HEK293 (cell line): ENCODE measurements around the gene BLOC1S3.

Experiments used
- FEZF1 ChIP-seq: fragments of 450-650 bp; formaldehyde crosslinking; IDR thresholded peaks from 2 replicates; pipeline ENCODE4 v1.5.1; 2016; ENCODE audit warnings: missing biosample characterization, missing genetic modification characterization
- GLI4 ChIP-seq: fragments of 450-650 bp; formaldehyde crosslinking; IDR thresholded peaks from 2 replicates; pipeline ENCODE4 v1.5.1; 2016; ENCODE audit warnings: missing biosample characterization, missing genetic modification characterization
- GLIS2 ChIP-seq: fragments of 450-650 bp; formaldehyde crosslinking; IDR thresholded peaks from 2 replicates; pipeline ENCODE4 v1.5.1; 2016; ENCODE audit warnings: missing biosample characterization, missing genetic modification characterization
- HIC1 ChIP-seq: fragments of 450-650 bp; formaldehyde crosslinking; IDR thresholded peaks from 2 replicates; pipeline ENCODE4 v1.5.1; 2016; ENCODE audit warnings: missing biosample characterization, missing genetic modification characterization
- IKZF3 ChIP-seq: fragments of 450-650 bp; IDR thresholded peaks from 2 replicates; pipeline ENCODE4 v1.5.0; 2018; ENCODE audit warnings: missing biosample characterization, mild to moderate bottlenecking, missing genetic modification characterization, moderate library complexity
- MZF1 ChIP-seq: fragments of 450-650 bp; formaldehyde crosslinking; IDR thresholded peaks from 2 replicates; pipeline ENCODE4 v1.5.1; 2017; ENCODE audit warnings: missing biosample characterization, missing genetic modification characterization, borderline replicate concordance
- OVOL3 ChIP-seq: fragments of 450-650 bp; formaldehyde crosslinking; IDR thresholded peaks from 2 replicates; pipeline ENCODE4 v1.5.1; 2016; ENCODE audit warnings: missing biosample characterization, missing genetic modification characterization
- SALL2 ChIP-seq: fragments of 450-650 bp; formaldehyde crosslinking; IDR thresholded peaks from 2 replicates; pipeline ENCODE4 v1.5.0; 2017; ENCODE audit warnings: missing biosample characterization, mild to moderate bottlenecking, missing genetic modification characterization, borderline replicate concordance
- TSHZ1 ChIP-seq: fragments of 450-650 bp; formaldehyde crosslinking; IDR thresholded peaks from 2 replicates; pipeline ENCODE4 v1.5.1; 2016; ENCODE audit warnings: missing biosample characterization, missing genetic modification characterization, borderline replicate concordance
- WT1 ChIP-seq: fragments of 450-650 bp; formaldehyde crosslinking; IDR thresholded peaks from 2 replicates; pipeline ENCODE4 v1.5.1; 2016; ENCODE audit warnings: missing biosample characterization, missing genetic modification characterization
- YY2 ChIP-seq: fragments of 450-650 bp; formaldehyde crosslinking; IDR thresholded peaks from 2 replicates; pipeline ENCODE4 v1.5.1; 2016; ENCODE audit warnings: missing biosample characterization, missing genetic modification characterization
- ZBTB48 ChIP-seq: fragments of 450-650 bp; formaldehyde crosslinking; IDR thresholded peaks from 2 replicates; pipeline ENCODE4 v1.5.1; 2016; ENCODE audit warnings: missing biosample characterization, missing genetic modification characterization
- ZBTB7A ChIP-seq: fragments of 450-650 bp; formaldehyde crosslinking; IDR thresholded peaks from 2 replicates; pipeline ENCODE4 v1.5.1; 2016; ENCODE audit warnings: low read depth, missing biosample characterization, missing genetic modification characterization
- ZNF157 ChIP-seq: fragments of 450-650 bp; formaldehyde crosslinking; IDR thresholded peaks from 2 replicates; pipeline ENCODE4 v1.5.1; 2016; ENCODE audit warnings: missing biosample characterization, missing genetic modification characterization
- ZNF16 ChIP-seq: fragments of 450-650 bp; formaldehyde crosslinking; IDR thresholded peaks from 2 replicates; pipeline ENCODE4 v1.5.1; 2016; ENCODE audit warnings: low read depth, missing biosample characterization, missing genetic modification characterization
- ZNF223 ChIP-seq: fragments of 450-650 bp; formaldehyde crosslinking; IDR thresholded peaks from 2 replicates; pipeline ENCODE4 v1.5.1; 2016; ENCODE audit warnings: missing biosample characterization, missing genetic modification characterization
- ZNF274 ChIP-seq, 2 experiments: fragments of 200-500 bp in 1 of 2; fragments of 450-650 bp in 1 of 2; sonication (Bioruptor generic) in 1 of 2; formaldehyde crosslinking in 1 of 2; IDR thresholded peaks; 2 replicates each; pipeline versions ENCODE4 v1.5.1 to v1.6.1; 2014 to 2016; ENCODE audit warnings: borderline replicate concordance in 1 of 2, inconsistent platforms in 1 of 2, low read length in 1 of 2, missing biosample characterization in 1 of 2, missing genetic modification characterization in 1 of 2
- ZNF280C ChIP-seq: fragments of 450-650 bp; formaldehyde crosslinking; IDR thresholded peaks from 2 replicates; pipeline ENCODE4 v1.5.1; 2016; ENCODE audit warnings: missing biosample characterization, missing genetic modification characterization
- ZNF292 ChIP-seq: fragments of 450-650 bp; formaldehyde crosslinking; IDR thresholded peaks from 2 replicates; pipeline ENCODE4 v1.5.1; 2016; ENCODE audit warnings: low read depth, missing biosample characterization, missing genetic modification characterization, borderline replicate concordance
- ZNF324 ChIP-seq: fragments of 450-650 bp; formaldehyde crosslinking; IDR thresholded peaks from 2 replicates; pipeline ENCODE4 v1.5.1; 2016; ENCODE audit warnings: missing biosample characterization, missing genetic modification characterization
- ZNF362 ChIP-seq: fragments of 450-650 bp; formaldehyde crosslinking; IDR thresholded peaks from 2 replicates; pipeline ENCODE4 v1.5.1; 2016; ENCODE audit warnings: missing biosample characterization, missing genetic modification characterization
- ZNF423 ChIP-seq: fragments of 450-650 bp; formaldehyde crosslinking; IDR thresholded peaks from 2 replicates; pipeline ENCODE4 v1.5.1; 2016; ENCODE audit warnings: missing biosample characterization, missing genetic modification characterization
- ZNF548 ChIP-seq: fragments of 450-650 bp; formaldehyde crosslinking; IDR thresholded peaks from 2 replicates; pipeline ENCODE4 v1.5.1; 2016; ENCODE audit warnings: missing biosample characterization, missing genetic modification characterization
- ZNF560 ChIP-seq: fragments of 450-650 bp; formaldehyde crosslinking; IDR thresholded peaks from 2 replicates; pipeline ENCODE4 v1.5.1; 2017; ENCODE audit warnings: missing biosample characterization, missing genetic modification characterization, borderline replicate concordance
- ZNF626 ChIP-seq: fragments of 450-650 bp; sonication (Bioruptor Pico); formaldehyde crosslinking; IDR thresholded peaks from 2 replicates; pipeline ENCODE4 v1.5.1; 2018; ENCODE audit warnings: missing biosample characterization, missing genetic modification characterization, inconsistent platforms
- ZNF660 ChIP-seq: fragments of 450-650 bp; IDR thresholded peaks from 2 replicates; pipeline ENCODE4 v1.5.1; 2018; ENCODE audit warnings: missing biosample characterization, mild to moderate bottlenecking, missing genetic modification characterization
- ZNF677 ChIP-seq: fragments of 450-650 bp; IDR thresholded peaks from 2 replicates; pipeline ENCODE4 v1.5.0; 2018; ENCODE audit warnings: missing biosample characterization, mild to moderate bottlenecking, missing genetic modification characterization, moderate library complexity
- ZNF707 ChIP-seq: fragments of 450-650 bp; formaldehyde crosslinking; IDR thresholded peaks from 2 replicates; pipeline ENCODE4 v1.5.1; 2016; ENCODE audit warnings: missing biosample characterization, missing genetic modification characterization
- ZNF768 ChIP-seq: fragments of 450-650 bp; formaldehyde crosslinking; IDR thresholded peaks from 2 replicates; pipeline ENCODE4 v1.5.1; 2018; ENCODE audit warnings: missing biosample characterization, mild to moderate bottlenecking, missing genetic modification characterization
- ZNF785 ChIP-seq: fragments of 450-650 bp; formaldehyde crosslinking; IDR thresholded peaks from 2 replicates; pipeline ENCODE4 v1.5.1; 2016; ENCODE audit warnings: missing biosample characterization, missing genetic modification characterization
- ZNF791 ChIP-seq: fragments of 450-650 bp; formaldehyde crosslinking; IDR thresholded peaks from 2 replicates; pipeline ENCODE4 v1.5.1; 2016; ENCODE audit warnings: missing biosample characterization, missing genetic modification characterization
- ZNF837 ChIP-seq: fragments of 450-650 bp; formaldehyde crosslinking; IDR thresholded peaks from 2 replicates; pipeline ENCODE4 v1.5.1; 2016; ENCODE audit warnings: missing biosample characterization, missing genetic modification characterization
- ZSCAN30 ChIP-seq: fragments of 450-650 bp; IDR thresholded peaks from 2 replicates; pipeline ENCODE4 v1.5.1; 2018; ENCODE audit warnings: missing biosample characterization, mild to moderate bottlenecking, missing genetic modification characterization, moderate library complexity

Gene BLOC1S3

GRCh38 chr19:45130888-45131615 is 47.5 kb upstream of the BLOC1S3 start (continued):
- TF ChIP-seq ZNF660 (tag by site-specific recombination) = no peak
- TF ChIP-seq ZNF560 (tag by site-specific recombination) = no peak
- no peak for TF ChIP-seq ZBTB48
- TF ChIP-seq IKZF3 (tag by site-specific recombination) = no peak
- TF ChIP-seq ZNF274 (IDR thresholded peaks at IDR 0.05; ENCODE audit: low read length) = no peak
- TF ChIP-seq ZNF274 (tag by site-specific recombination; IDR thresholded peaks at IDR 0.05; ENCODE audit: borderline replicate concordance) = no peak
- TF ChIP-seq ZNF626 (tag by site-specific recombination) = no peak
- TF ChIP-seq ZNF791 (tag by site-specific recombination) = no peak
- TF ChIP-seq ZNF16 (tag by site-specific recombination) = no peak
- no peak for TF ChIP-seq GLIS2 (tag by site-specific recombination)
- TF ChIP-seq ZBTB7A (tag by site-specific recombination) = no peak
- TF ChIP-seq ZNF280C (tag by site-specific recombination) = no peak
- TF ChIP-seq ZNF362 (tag by site-specific recombination) = no peak
- no peak for TF ChIP-seq SALL2
- TF ChIP-seq TSHZ1 (tag by site-specific recombination) = no peak
- no peak for TF ChIP-seq OVOL3 (tag by site-specific recombination)
- no peak for TF ChIP-seq ZNF785
- peak; percentile 66 for TF ChIP-seq WT1 (tag by site-specific recombination)
- TF ChIP-seq ZNF157 (tag by site-specific recombination) = no peak
- TF ChIP-seq FEZF1 (tag by site-specific recombination) = no peak
- TF ChIP-seq ZNF223 (tag by site-specific recombination) = no peak
- TF ChIP-seq HIC1 (tag by site-specific recombination) = no peak; the same call in 1 of the 2 replicates
- TF ChIP-seq ZNF324 = no peak
- 0 out of 2 replicates have a peak, but pooled peaks have one; percentile 30 for TF ChIP-seq ZNF548
- TF ChIP-seq ZNF677 (tag by site-specific recombination) = no peak
- no peak for TF ChIP-seq ZNF292 (tag by site-specific recombination)
- no peak for TF ChIP-seq ZNF768 (tag by site-specific recombination)
- no peak for TF ChIP-seq ZNF837 (tag by site-specific recombination)
- TF ChIP-seq ZNF423 (tag by site-specific recombination) = no peak
- TF ChIP-seq ZNF707 (tag by site-specific recombination) = no peak
- no peak for TF ChIP-seq ZSCAN30 (tag by site-specific recombination)
- TF ChIP-seq MZF1 (tag by site-specific recombination) = no peak
- no peak for TF ChIP-seq GLI4 (tag by site-specific recombination)
- TF ChIP-seq YY2 (tag by site-specific recombination) = no peak
